Neural progenitor cell (in vitro differentiated cells): ENCODE results near the gene GTF3A.

Source experiments
- EZH2phosphoT487 ChIP-seq: fragments of 200-600 bp; sonication (generic); IDR thresholded peaks from 2 replicates; pipeline ENCODE4 v1.6.1; 2017; ENCODE audit warnings: antibody characterized with exemption
- TF ChIP-seq, protein P1 (sequence below): fragments of 200-600 bp; sonication (generic); IDR thresholded peaks from 2 replicates; pipeline ENCODE4 v1.5.1; 2017; ENCODE audit warnings: antibody characterized with exemption, mild to moderate bottlenecking

DNA sequence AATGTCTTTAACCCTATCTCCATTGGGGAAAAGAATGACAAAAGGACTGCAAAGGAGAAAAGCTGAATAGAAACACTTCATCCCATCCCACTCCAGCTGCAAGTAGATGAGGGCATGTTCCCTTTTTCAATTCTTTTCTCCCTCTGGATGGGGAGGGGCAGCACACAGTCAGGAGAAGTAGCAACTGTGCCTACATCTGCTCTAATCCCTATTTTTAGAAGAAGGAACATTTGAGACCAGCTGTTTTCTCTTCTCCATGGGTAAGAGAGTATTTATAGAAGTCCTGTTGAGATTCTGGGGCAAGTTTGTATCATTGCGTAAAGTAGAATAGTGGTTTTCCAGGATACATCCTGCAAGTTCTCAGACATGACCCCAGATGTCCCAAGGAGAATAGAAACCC lies 9.3 kb upstream of the GTF3A start:
- TF ChIP-seq, protein P1, sequence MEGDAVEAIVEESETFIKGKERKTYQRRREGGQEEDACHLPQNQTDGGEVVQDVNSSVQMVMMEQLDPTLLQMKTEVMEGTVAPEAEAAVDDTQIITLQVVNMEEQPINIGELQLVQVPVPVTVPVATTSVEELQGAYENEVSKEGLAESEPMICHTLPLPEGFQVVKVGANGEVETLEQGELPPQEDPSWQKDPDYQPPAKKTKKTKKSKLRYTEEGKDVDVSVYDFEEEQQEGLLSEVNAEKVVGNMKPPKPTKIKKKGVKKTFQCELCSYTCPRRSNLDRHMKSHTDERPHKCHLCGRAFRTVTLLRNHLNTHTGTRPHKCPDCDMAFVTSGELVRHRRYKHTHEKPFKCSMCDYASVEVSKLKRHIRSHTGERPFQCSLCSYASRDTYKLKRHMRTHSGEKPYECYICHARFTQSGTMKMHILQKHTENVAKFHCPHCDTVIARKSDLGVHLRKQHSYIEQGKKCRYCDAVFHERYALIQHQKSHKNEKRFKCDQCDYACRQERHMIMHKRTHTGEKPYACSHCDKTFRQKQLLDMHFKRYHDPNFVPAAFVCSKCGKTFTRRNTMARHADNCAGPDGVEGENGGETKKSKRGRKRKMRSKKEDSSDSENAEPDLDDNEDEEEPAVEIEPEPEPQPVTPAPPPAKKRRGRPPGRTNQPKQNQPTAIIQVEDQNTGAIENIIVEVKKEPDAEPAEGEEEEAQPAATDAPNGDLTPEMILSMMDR = no peak
- no peak for TF ChIP-seq EZH2phosphoT487
